Aorta (tissue), 5 donors: ENCODE measurements around the gene IQSEC2. TPM values are rescaled to one million over a fixed set of nuclear protein-coding genes. Genes with fewer than 3 reads are reported as not detected.
A peak's percentile ranks its signal among the peaks of the same experiment; 100 is the strongest.

Experiments used
- ATAC-seq: fragments of 200-7000 bp; cut with Tn5 transposase; one replicate; pipeline ENCODE4 v1.9.1; 2022; ENCODE audit warnings: moderate library complexity; ENCODE audit not compliant: low FRiP score
- DNase-seq, 2 donors: peaks; one replicate each; pipeline ENCODE4 v3.0.0-alpha.2; 2020
- H3K27ac ChIP-seq, 2 donors: one replicate each; pipeline ENCODE4 v1.5.1; 2013; ENCODE audit warnings: low read length in 2 of 2, mild to moderate bottlenecking in 2 of 2, moderate library complexity in 2 of 2, control low read depth in 1 of 2, inconsistent platforms in 1 of 2, low read depth in 1 of 2
- H3K27me3 ChIP-seq, 2 donors: one replicate each; pipeline ENCODE4 v1.6.1; 2013; ENCODE audit warnings: control low read depth in 1 of 2, low read length in 1 of 2, mild to moderate bottlenecking in 1 of 2, moderate library complexity in 1 of 2; ENCODE audit not compliant: insufficient read depth in 2 of 2, control insufficient read depth in 1 of 2
- H3K36me3 ChIP-seq, 2 donors: one replicate each; pipeline ENCODE4 v1.6.1; 2013; ENCODE audit warnings: control low read depth in 1 of 2, low read length in 1 of 2, mild to moderate bottlenecking in 1 of 2; ENCODE audit not compliant: insufficient read depth in 2 of 2, control insufficient read depth in 1 of 2
- H3K4me1 ChIP-seq, 2 donors: one replicate each; pipeline ENCODE4 v1.6.1; 2013; ENCODE audit warnings: low read length in 2 of 2, control low read depth in 1 of 2, mild to moderate bottlenecking in 1 of 2, moderate library complexity in 1 of 2; ENCODE audit not compliant: insufficient read depth in 2 of 2, control insufficient read depth in 1 of 2
- H3K4me3 ChIP-seq, 2 donors: one replicate each; pipeline ENCODE4 v1.5.1; 2013; ENCODE audit warnings: low read length in 2 of 2, control low read depth in 1 of 2, mild to moderate bottlenecking in 1 of 2
- H3K9me3 ChIP-seq: one replicate; pipeline ENCODE4 v1.6.1; 2013; ENCODE audit warnings: mild to moderate bottlenecking, low read length; ENCODE audit not compliant: control insufficient read depth
- WGBS, 2 donors: extraction: QIAGEN DNeasy Blood & Tissue Kit; methylation state at CpG; one replicate each; pipeline ENCODE4 v1.1.7; 2013; 5-methylcytosine and 5-hydroxymethylcytosine counted together
- intact Hi-C, 2 donors: fragments of 100-400 bp; cut with DNase I; formaldehyde crosslinking; loops; one replicate each; pipeline versions ENCODE4 v1.14.2 to v1.15.0; 2022
- polyA plus RNA-seq, 2 donors: library from polyadenylated mRNA; stranded (reverse); fragments of 200-250 nt; gene quantifications; one replicate each; pipeline ENCODE4 v1.2.3, GENCODE V29; 2013
- total RNA-seq, 2 donors: library from RNA; stranded (reverse); fragmentation: NEBNext Ultra II Directional; extraction: Animal tissue kit (Norgen Biotek cat#: 25700); gene quantifications; one replicate each; pipeline ENCODE4 v1.2.1, GENCODE V29; 2021
- donor health status: healthy with polysubstance abuse.
- donor health status: Bipolar disorder and iron deficiency.
- donor health status: DM: no; HTN: no; CAD: no.
- donor health status: DM: no; HTN: no; CAD: no.
- donor health status: DM: yes; HTN: yes; CAD: no.

IQSEC2 gene
- total and polyA plus RNA-seq, 4 donors = 15.2 to 27.4 (median 16.2) TPM

- Histone ChIP-seq H3K27me3 (no peaks in the 10 kb centered on the region), H3K4me3 (no peak overlapping the region), H3K27ac (no peak overlapping the region), H3K4me1 (no peaks in the 10 kb centered on the region), H3K36me3 (no peaks in the 10 kb centered on the region), H3K9me3 (no peaks in the 10 kb centered on the region)
- DNase-seq = no peak
- intact Hi-C loops = no loop called here
- WGBS, 2 donors = 76 to 78% methylated on average over 2 of the region's 2 CpGs
- ATAC-seq = no peak
Measured at GRCh38 chrX:53246231-53246630, 35.2 kb downstream of the IQSEC2 start.

GRCh38 chrX:53244610-53245009 is 36.8 kb downstream of the IQSEC2 start:
- no peak overlapping the region for H3K27ac ChIP-seq
- no peaks in the 10 kb centered on the region for H3K4me1 ChIP-seq
- H3K36me3 ChIP-seq = no peaks in the 10 kb centered on the region
- 56 to 89% methylated on average over 1 of the region's 1 CpG for WGBS, 2 donors
- DNase-seq (no peak), ATAC-seq (no peak)
- intact Hi-C loops = no loop called here
- H3K27me3 ChIP-seq = no peaks in the 10 kb centered on the region
- no peak overlapping the region for H3K4me3 ChIP-seq
- no peaks in the 10 kb centered on the region for H3K9me3 ChIP-seq

GRCh38 chrX:53242310-53242709 is 39.1 kb downstream of the IQSEC2 start:
- no peaks in the 10 kb centered on the region for H3K4me1 ChIP-seq
- ATAC-seq (no peak), DNase-seq (no peak)
- H3K9me3 ChIP-seq = no peaks in the 10 kb centered on the region
- H3K27me3 ChIP-seq = no peaks in the 10 kb centered on the region
- intact Hi-C loops = no loop called here
- 89 to 94% methylated on average over 4 of the region's 4 CpGs for WGBS, 2 donors
- H3K36me3 ChIP-seq = no peaks in the 10 kb centered on the region
- no peak overlapping the region for H3K27ac ChIP-seq
- H3K4me3 ChIP-seq = no peak overlapping the region

- H3K4me1 ChIP-seq = no peaks in the 10 kb centered on the region
- H3K4me3 ChIP-seq = no peak overlapping the region
- H3K36me3 ChIP-seq = no peaks in the 10 kb centered on the region
- no peaks in the 10 kb centered on the region for H3K27me3 ChIP-seq
- no peak overlapping the region for H3K27ac ChIP-seq
- no peak for ATAC-seq
- intact Hi-C loops = no loop called here
- H3K9me3 ChIP-seq = no peaks in the 10 kb centered on the region
- WGBS, 2 donors = 85 to 87% methylated on average over 7 of the region's 7 CpGs
- no peak for DNase-seq
Measured at GRCh38 chrX:53241558-53241957, 39.8 kb downstream of the IQSEC2 start.

GRCh38 chrX:53239474-53239873 is 41.9 kb downstream of the IQSEC2 start:
- H3K4me3 ChIP-seq = no peak overlapping the region
- no peak overlapping the region for H3K27ac ChIP-seq
- no peaks in the 10 kb centered on the region for H3K27me3 ChIP-seq
- H3K9me3 ChIP-seq = no peaks in the 10 kb centered on the region
- intact Hi-C loops = no loop called here
- ATAC-seq = no peak
- WGBS, 2 donors = 83 to 92% methylated on average over 6 of the region's 6 CpGs
- no peaks in the 10 kb centered on the region for H3K4me1 ChIP-seq
- no peaks in the 10 kb centered on the region for H3K36me3 ChIP-seq
- no peak for DNase-seq

- ATAC-seq = no peak
- Histone ChIP-seq H3K9me3 (no peaks in the 10 kb centered on the region), H3K4me3 (no peak overlapping the region), H3K27ac (no peak overlapping the region), H3K4me1 (no peaks in the 10 kb centered on the region), H3K36me3 (no peaks in the 10 kb centered on the region), H3K27me3 (no peaks in the 10 kb centered on the region)
- 65 to 77% methylated on average over 10 of the region's 10 CpGs for WGBS, 2 donors
- intact Hi-C loops = no loop called here
- DNase-seq = no peak
Measured at GRCh38 chrX:53237056-53237455, 44.3 kb downstream of the IQSEC2 start.

- Histone ChIP-seq H3K27me3 (no peaks in the 10 kb centered on the region), H3K9me3 (no peaks in the 10 kb centered on the region), H3K36me3 (no peaks in the 10 kb centered on the region), H3K4me3 (no peak overlapping the region), H3K4me1 (no peaks in the 10 kb centered on the region), H3K27ac (no peak overlapping the region)
- 87 to 89% methylated on average over 20 of the region's 20 CpGs for WGBS, 2 donors
- no peak for ATAC-seq
- intact Hi-C loops = no loop called here
- DNase-seq = no peak
Measured at GRCh38 chrX:53236025-53236679, 45.2 kb downstream of the IQSEC2 start.

GRCh38 chrX:53235566-53235965 is 45.8 kb downstream of the IQSEC2 start:
- H3K27ac ChIP-seq = no peak overlapping the region
- intact Hi-C loops = no loop called here
- H3K27me3 ChIP-seq = no peaks in the 10 kb centered on the region
- WGBS, 2 donors = 76 to 80% methylated on average over 11 to 12 of the region's 12 CpGs
- DNase-seq (peak in 1 of 2 donors; percentile 34), ATAC-seq (no peak)
- H3K36me3 ChIP-seq = no peaks in the 10 kb centered on the region
- H3K4me3 ChIP-seq = no peak overlapping the region
- no peaks in the 10 kb centered on the region for H3K4me1 ChIP-seq
- no peaks in the 10 kb centered on the region for H3K9me3 ChIP-seq

GRCh38 chrX:53234484-53234883 is 46.9 kb downstream of the IQSEC2 start:
- Histone ChIP-seq H3K9me3 (no peaks in the 10 kb centered on the region), H3K4me1 (no peaks in the 10 kb centered on the region), H3K27me3 (no peaks in the 10 kb centered on the region), H3K27ac (no peak overlapping the region), H3K4me3 (no peak overlapping the region), H3K36me3 (no peaks in the 10 kb centered on the region)
- peak; percentile 3 for ATAC-seq
- intact Hi-C loops = no loop called here
- 96 to 98% methylated on average over 7 to 9 of the region's 9 CpGs for WGBS, 2 donors
- peak in 1 of 2 donors; percentile 34 for DNase-seq
